HG02981 (cell line): ENCODE data around the gene EIF4E.
"Not testable (repeated sequence)": the region's sequence is repeated elsewhere in the genome, so short reads cannot be mapped to it uniquely, and the experiment has no call there.

Experiments used
- ATAC-seq: cut with Tn5 transposase; IDR thresholded peaks from one replicate; pipeline ENCODE4 v1.9.1; 2021; ENCODE audit warnings: mild to moderate bottlenecking, moderate library complexity; ENCODE audit not compliant: unreplicated experiment

Gene EIF4E

DNA sequence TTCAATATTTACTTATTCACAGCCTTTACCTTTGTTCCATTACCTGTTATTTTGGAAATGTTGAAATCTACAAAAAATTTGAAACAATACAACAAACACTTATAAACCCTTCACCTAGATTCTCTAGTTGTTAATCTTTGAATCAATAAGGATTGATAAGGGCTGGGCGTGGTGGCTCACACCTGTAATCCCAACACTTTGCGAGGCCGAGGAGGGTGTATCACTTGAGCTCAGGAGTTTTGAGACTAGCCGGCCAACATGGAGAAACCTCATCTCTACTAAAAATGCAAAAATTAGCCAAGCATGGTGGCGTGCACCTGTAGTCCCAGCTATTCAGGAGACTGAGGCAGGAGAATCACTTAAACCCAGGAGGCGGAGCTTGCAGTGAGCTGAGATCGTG is 5.9 kb upstream of the EIF4E start:
- ATAC-seq: not testable (repeated sequence)

DNA sequence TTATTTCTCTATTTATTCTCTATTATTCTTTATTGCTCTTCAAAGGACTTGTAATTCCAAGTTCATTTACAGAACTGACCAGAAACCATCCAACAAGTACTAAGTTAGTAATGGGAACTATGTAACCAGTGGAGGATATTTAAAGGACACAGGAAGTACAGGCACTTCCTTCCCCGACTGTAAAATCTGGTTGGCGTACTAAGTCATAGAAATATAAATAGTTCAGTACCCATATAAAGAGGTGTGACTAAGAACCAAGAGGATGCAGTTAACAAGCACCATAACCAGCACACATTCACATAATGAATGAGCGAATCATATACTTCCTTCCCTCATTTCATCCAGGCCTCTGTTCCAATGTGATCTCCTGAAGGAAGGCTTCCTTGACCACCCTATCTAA is 3.6 kb upstream of the EIF4E start:
- peak; percentile 13 for ATAC-seq

DNA sequence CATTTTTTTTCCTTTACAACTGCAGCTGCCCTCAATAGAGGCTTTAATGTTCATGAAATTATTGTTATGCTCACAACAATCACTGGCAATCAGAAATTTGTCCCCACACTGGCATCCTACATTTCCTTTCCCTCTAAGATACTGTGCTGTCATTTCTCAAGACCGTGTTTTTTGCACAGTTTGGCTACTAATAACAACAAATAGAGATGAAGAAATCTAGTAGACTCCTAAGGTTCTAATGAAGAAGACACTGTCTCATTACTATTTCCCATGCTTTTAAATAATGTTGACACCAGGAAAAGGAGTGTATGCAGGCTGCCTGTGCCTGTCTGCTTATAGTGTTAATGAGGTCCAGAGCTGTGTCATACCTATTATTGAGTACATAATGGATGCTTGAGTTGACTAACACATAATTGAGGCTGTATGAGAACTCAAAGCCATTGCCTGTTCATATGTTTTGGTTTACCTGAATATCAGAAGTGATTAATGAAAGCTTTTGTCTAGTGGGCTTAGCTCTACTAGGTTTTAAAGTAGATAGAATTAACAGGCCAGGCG is 1.5 kb upstream of the EIF4E start:
- ATAC-seq: no peak

GRCh38 chr4:98929341-98930267 is 671 bp upstream of the EIF4E start:
- ATAC-seq: peak; percentile 50

DNA sequence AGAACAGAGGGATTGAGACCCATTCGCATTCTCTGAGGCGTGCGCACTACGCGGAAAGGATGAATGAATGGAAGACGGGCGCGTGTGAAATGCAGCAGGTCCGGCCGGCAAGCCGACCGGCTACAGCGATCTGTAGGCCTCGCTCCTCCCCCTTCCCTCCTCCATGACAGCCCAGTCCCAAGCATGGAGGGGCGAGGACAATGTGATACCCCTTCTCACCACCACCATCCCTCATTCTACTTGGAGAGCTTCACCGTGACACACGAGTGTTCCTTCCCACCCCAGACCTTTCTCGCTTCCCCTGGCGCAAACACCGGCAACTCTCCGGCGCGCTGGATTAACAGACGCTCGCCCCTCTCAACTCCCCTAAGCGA is 815 bp downstream of the EIF4E start:
- ATAC-seq: peak; percentile 33

DNA sequence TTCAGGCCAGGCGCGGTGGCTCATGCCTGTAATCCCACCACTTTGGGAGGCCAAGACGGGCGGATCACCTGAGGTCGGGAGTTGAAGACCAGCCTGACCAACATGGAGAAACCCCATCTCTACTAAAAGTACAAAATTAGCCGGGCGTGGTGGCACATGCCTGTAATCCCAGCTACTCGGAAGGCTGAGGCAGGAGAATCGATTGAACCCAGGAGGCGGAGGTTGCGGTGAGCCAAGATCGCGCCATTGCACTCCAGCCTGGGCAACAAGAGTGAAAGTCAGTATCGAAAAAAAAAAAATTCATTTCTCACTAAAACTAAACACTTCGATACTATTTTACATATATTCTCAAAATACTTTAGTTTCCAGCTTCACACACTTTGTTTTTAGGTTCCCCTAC is 2.7 kb downstream of the EIF4E start:
- ATAC-seq: not testable (repeated sequence)

- ATAC-seq: no peak
Measured at GRCh38 chr4:98921292-98921691, 7.6 kb downstream of the EIF4E start.

GRCh38 chr4:98919996-98920395 is 8.9 kb downstream of the EIF4E start:
- no peak for ATAC-seq

- not testable (repeated sequence) for ATAC-seq
Measured at GRCh38 chr4:98910728-98911127, 18.2 kb downstream of the EIF4E start.

DNA sequence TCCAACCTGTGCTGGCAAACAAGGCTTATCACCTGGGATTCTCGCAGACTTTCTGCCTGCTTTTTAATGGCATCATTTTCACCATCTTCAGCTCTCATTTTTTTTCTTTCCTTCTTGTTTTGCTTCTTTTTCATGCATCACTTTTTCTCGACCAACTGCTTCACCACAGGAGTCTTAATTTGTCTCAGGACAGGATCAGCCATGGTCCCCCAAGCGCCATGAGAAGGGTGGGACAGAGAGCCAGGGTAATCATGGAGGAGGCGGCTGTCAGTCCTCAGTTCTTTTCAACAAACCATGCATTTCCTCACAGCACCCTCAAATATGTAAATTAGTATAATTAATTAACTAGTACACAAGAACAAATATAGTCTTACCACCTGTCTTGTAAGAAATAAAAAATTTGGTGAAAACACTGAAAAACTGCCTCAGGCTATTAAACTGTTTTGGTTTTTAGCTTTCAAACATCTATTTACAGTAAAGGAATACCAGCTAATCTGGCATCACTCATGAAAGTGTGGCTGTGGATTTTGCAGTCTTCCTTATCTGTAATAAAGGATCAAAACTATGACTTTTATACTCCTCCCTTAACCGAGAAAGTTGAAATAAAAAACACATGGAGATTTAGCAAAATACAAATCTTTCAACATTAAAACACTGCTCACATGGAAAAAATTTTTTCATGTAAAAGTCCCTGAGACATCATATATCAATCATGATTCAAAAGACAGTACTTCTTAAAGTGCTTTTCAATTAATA is 19.1 kb downstream of the EIF4E start:
- no peak for ATAC-seq

GRCh38 chr4:98908703-98909262 is 20.1 kb downstream of the EIF4E start:
- ATAC-seq: no peak

DNA sequence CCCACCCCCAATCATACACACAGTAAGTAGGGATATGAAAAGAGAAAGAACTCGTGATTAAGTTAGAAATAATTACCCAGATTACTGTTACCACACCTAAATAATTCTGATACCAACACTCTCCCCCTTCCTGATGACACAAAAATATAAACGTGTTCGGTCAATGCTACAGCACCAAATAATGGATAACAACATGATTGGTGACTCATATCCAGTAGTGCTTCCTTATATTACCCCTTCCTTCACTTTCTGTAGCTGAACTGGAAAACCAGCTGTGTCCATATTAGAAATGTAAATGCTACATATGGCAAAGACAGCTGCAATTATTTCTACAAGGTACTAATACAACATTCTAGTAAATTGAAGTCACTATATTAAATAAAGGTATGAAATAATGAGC is 20.8 kb downstream of the EIF4E start:
- ATAC-seq: no peak

GRCh38 chr4:98905839-98906238 is 23.1 kb downstream of the EIF4E start:
- no peak for ATAC-seq

DNA sequence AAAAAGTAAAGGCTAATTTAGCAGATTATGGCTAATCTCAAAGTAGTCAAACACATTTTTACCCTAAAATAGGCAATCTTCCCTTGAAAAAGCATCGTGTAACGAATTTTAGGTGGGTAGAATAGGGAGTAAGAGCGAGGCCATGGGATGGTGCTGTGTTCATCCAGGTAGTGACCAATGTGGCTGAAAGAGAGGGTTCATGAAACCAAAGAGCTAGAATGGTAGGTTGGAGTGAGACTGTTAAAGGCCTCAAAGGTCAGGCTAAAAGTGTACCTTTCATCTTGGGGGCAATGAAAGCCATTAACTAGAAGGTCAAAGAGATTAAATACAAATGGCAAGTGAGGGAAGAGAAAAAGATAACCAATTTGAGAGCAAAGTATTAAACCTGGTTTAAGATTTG is 23.6 kb downstream of the EIF4E start:
- no peak for ATAC-seq

GRCh38 chr4:98903963-98904362 is 25.0 kb downstream of the EIF4E start:
- ATAC-seq: no peak

GRCh38 chr4:98903561-98903960 is 25.4 kb downstream of the EIF4E start:
- ATAC-seq: no peak

GRCh38 chr4:98899277-98899676 is 29.7 kb downstream of the EIF4E start:
- no peak for ATAC-seq

DNA sequence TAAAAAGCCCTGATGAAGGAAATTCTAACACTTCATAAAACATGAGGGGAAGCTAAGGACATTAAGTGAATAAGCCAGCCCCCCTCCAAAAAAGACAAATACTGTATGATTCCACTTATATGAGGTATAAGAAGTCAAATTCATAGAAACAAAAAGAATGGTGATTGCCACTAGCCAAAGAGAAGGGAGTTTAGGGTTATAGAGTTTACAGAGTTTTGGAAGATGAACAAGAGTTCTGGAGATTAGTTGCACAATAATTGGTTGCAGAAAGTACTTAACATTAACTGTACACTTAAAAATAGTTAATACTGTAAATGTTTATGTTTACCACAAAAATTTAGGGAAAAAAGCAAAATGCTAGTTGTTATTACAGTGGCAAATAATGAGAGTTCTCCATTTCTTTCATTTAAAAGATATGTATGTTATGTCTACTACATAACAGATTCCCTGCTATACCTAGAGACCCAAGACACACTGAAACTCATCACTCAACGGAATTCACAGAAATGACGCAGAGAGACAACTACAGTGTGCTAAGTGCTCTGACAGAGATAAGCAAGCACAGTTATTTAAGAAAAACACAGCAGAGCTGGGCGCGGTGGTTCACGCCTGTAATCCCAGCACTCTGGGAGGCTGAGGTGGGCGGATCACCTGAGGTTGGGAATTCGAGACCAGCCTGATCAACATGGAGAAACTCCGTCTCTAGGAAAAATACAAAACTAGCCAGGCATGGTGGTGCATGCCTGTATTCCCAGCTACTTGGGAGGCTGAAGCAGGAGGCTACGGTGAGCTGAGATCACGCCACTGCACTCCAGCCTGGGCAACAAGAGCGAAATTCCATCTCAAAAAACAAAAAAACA is 37.2 kb downstream of the EIF4E start:
- no peak for ATAC-seq

DNA sequence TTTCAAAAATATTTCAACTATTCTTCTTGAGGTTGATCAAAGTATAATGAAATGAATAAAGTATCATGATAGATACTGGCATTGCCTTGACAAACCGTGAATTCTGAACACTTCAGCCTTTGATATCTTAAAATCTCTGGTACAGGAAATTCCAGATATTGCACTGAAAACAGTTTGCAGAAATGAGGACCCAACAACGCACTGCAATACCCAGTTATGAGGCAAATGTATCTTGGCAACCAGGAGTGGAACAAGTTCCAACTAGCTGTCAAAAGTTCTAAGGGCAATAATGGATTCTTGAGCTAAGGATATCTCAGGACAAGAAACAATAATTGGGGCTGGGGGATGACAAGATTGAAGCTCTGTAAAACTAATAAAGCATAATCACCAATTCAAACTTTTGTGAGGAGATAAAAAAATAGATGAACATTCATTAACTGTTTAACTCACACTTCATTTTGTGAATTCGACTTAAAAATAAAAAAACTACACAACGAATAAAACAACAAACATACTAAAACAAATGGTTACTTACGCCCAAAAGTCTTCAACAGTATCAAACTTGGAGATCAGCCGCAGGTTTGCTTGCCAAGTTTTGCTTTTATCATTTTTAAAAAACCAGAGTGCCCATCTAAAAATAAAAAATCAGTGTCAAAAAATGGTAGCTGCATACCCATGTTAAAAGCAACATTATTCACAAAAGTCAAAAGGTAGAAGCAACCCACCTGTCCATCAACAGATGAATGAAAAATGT is 38.1 kb downstream of the EIF4E start:
- no peak for ATAC-seq

DNA sequence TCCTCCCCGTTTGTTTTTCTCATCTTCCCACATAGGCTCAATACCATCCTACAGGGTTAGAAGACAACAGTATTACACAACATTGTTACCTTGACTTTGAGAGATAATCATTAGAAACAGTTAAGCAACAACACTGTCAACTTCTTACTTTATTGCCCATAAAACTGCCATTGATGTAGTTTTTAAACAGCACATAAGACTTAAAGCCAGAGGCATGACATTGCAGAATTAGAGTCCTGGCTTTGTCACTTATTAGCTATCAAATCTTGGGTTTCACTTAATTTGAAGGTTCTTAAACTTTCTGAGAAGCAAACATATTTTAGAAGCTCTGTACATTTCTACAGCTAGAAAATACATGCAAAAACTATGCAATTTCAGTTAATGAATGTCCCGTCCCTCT is 41.8 kb downstream of the EIF4E start:
- no peak for ATAC-seq
